ENCODE measurements around the gene PREPL.

Gene PREPL

DNA sequence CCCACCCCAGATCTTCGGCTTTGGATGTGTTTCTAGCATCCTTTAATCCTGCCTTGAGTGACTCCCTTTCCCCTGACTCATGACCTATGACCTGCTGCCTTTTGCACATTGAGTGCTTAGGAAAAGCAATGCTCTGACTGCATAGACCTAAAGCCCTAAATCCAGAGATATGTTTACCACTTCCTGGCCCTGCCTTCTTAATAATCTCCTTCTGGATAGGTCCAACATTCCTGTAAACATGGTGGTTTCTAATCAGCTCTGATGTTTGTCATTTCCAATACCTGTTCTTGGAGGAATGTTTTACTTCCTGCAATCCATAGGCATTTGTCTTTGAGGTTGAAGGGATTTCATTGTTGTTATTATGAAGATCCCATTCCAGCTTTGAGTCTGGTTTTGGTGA is 83.8 kb downstream of the PREPL start:
- H3K36me3 ChIP-seq (ENCODE audit: control insufficient read depth, insufficient read depth, low read length), result no peaks in the 10 kb centered on the region
- no peak overlapping the region for H3K4me3 ChIP-seq (ENCODE audit: extremely low read depth, insufficient read depth, low read length, poor library complexity, severe bottlenecking)
- 79 to 93% methylated on average over 1 of the region's 1 CpG for WGBS, 2 experiments (ENCODE audit: insufficient coverage in 2 of 2)
- peak overlapping the region; percentile 36 for H3K27ac ChIP-seq (ENCODE audit: low read depth, low read length, severe bottlenecking)
- no peaks in the 10 kb centered on the region for H3K9me3 ChIP-seq (ENCODE audit: control insufficient read depth, low read length)
- H3K4me1 ChIP-seq (ENCODE audit: control insufficient read depth, insufficient read depth, low read length, poor library complexity, severe bottlenecking), result peaks cover 10% of the 10 kb centered on the region

DNA sequence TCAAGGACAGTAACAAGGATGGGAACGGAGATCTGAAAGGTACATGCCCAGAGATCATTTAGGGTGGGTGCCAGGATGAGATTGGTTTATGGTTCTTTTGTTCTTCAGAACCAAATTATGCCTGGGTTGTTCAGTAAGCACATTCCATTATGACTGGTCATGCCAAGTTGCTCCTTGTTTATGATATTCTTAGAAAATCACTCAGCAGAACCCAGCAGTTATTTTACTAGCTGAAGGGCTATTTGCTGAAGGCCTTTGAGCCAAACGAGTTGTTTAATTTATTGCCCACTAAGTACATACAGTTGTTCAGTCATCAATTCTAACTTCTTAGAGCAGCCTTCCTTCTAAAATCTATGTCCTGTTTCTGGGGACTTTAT is 85.4 kb downstream of the PREPL start:
- H3K4me1 ChIP-seq (ENCODE audit: control insufficient read depth, insufficient read depth, low read length, poor library complexity, severe bottlenecking), result peaks cover 10% of the 10 kb centered on the region
- H3K9me3 ChIP-seq (ENCODE audit: control insufficient read depth, low read length), result no peaks in the 10 kb centered on the region
- no peak overlapping the region for H3K27ac ChIP-seq (ENCODE audit: low read depth, low read length, severe bottlenecking)
- 80 to 83% methylated on average over 1 of the region's 2 CpGs for WGBS, 2 experiments (ENCODE audit: insufficient coverage in 2 of 2)
- no peak overlapping the region for H3K4me3 ChIP-seq (ENCODE audit: extremely low read depth, insufficient read depth, low read length, poor library complexity, severe bottlenecking)
- H3K36me3 ChIP-seq (ENCODE audit: control insufficient read depth, insufficient read depth, low read length), result no peaks in the 10 kb centered on the region

DNA sequence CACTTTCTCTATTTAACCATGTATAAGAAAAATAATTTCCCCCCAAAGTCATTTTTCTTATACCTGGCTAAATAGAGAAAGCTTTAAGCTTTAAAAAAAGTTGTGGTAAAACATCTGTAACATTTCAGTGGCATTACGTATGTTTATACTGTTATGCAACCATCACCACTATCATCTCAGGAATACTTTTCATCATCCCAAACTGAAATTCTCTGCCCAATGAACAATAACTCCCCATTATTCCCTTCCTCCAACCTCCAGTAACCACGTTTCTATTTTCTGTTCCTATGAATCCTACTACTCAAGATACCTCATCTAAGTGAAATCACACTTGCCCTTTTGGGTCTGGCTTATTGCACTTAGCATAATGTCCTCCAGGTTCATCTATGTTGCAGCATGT is 87.7 kb downstream of the PREPL start:
- Histone ChIP-seq H3K27ac (ENCODE audit: low read depth, low read length, severe bottlenecking) (no peak overlapping the region), H3K4me1 (ENCODE audit: control insufficient read depth, insufficient read depth, low read length, poor library complexity, severe bottlenecking) (peaks cover 10% of the 10 kb centered on the region), H3K36me3 (ENCODE audit: control insufficient read depth, insufficient read depth, low read length) (no peaks in the 10 kb centered on the region), H3K9me3 (ENCODE audit: control insufficient read depth, low read length) (no peaks in the 10 kb centered on the region), H3K4me3 (ENCODE audit: extremely low read depth, insufficient read depth, low read length, poor library complexity, severe bottlenecking) (no peak overlapping the region)
- 88 to 93% methylated on average over 2 of the region's 2 CpGs for WGBS, 2 experiments (ENCODE audit: insufficient coverage in 2 of 2)

DNA sequence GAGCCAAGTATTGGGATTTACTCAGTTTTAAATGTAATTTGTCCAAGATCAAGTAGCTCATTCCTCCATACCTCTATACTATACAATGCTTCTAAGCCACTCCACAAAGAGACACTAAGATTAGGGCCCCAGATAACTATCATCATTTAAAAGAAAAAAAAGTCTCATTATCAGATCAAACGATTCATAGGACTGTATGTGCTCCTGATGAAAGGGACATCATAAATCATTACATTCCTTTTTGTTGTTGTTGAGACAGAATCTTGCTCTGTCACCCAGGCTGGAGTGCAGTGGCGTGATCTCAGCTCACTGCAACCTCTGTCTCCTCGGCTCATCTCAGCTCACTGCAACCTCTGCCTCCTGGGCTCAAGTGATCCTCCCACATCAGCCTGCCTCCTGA is 88.2 kb downstream of the PREPL start:
- H3K4me1 ChIP-seq (ENCODE audit: control insufficient read depth, insufficient read depth, low read length, poor library complexity, severe bottlenecking), result peaks cover 14% of the 10 kb centered on the region
- H3K36me3 ChIP-seq (ENCODE audit: control insufficient read depth, insufficient read depth, low read length), result no peaks in the 10 kb centered on the region
- no peaks in the 10 kb centered on the region for H3K9me3 ChIP-seq (ENCODE audit: control insufficient read depth, low read length)
- H3K4me3 ChIP-seq (ENCODE audit: extremely low read depth, insufficient read depth, low read length, poor library complexity, severe bottlenecking), result no peak overlapping the region
- no peak overlapping the region for H3K27ac ChIP-seq (ENCODE audit: low read depth, low read length, severe bottlenecking)
- WGBS, 2 experiments (ENCODE audit: insufficient coverage in 2 of 2), result 91 to 100% methylated on average over 1 to 3 of the region's 3 CpGs

DNA sequence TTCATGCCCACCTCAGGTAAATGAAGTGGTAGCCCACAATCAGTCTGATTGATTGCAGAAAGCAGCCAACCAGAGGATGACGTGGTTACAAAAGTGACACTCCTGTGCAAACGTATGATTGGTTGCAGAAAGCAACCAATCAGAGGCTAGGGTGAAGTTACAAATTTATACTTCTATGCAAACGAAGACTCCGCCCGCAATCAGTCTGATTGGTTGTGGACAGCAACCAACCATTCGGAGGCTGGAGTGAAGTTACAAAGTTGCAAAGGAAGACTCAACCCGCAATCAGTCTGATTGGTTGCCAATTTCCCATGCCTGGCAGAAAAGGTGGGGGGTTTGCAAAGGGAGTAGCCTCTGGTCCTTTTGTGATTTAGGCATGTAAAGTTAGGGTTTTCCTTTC is 90.0 kb downstream of the PREPL start:
- no peaks in the 10 kb centered on the region for H3K36me3 ChIP-seq (ENCODE audit: control insufficient read depth, insufficient read depth, low read length)
- H3K9me3 ChIP-seq (ENCODE audit: control insufficient read depth, low read length), result no peaks in the 10 kb centered on the region
- H3K4me3 ChIP-seq (ENCODE audit: extremely low read depth, insufficient read depth, low read length, poor library complexity, severe bottlenecking), result no peak overlapping the region
- 89% methylated on average over 7 of the region's 7 CpGs for WGBS, 2 experiments (ENCODE audit: insufficient coverage in 2 of 2)
- peaks cover 14% of the 10 kb centered on the region for H3K4me1 ChIP-seq (ENCODE audit: control insufficient read depth, insufficient read depth, low read length, poor library complexity, severe bottlenecking)
- H3K27ac ChIP-seq (ENCODE audit: low read depth, low read length, severe bottlenecking), result no peak overlapping the region

DNA sequence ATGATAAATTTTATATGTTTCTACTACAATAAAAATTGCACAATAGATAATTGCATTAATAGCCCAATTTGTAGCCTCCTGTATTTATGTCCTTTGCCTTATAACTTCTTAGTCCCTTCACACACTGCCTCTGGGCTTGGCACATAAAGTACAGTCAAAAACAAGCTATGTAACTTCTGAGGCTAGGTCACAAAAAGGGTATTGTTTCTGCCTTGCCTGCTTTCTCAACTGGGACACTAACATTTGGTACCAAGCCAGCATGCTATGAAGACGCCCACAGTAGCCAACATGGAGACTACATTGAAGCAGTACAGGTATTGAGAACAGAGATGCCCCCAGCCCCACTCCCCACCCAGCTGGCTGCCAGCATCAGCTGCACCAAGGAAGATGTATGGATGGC is 91.5 kb downstream of the PREPL start:
- Histone ChIP-seq H3K27ac (ENCODE audit: low read depth, low read length, severe bottlenecking) (no peak overlapping the region), H3K36me3 (ENCODE audit: control insufficient read depth, insufficient read depth, low read length) (no peaks in the 10 kb centered on the region), H3K4me3 (ENCODE audit: extremely low read depth, insufficient read depth, low read length, poor library complexity, severe bottlenecking) (no peak overlapping the region), H3K9me3 (ENCODE audit: control insufficient read depth, low read length) (no peaks in the 10 kb centered on the region), H3K4me1 (ENCODE audit: control insufficient read depth, insufficient read depth, low read length, poor library complexity, severe bottlenecking) (peaks cover 9% of the 10 kb centered on the region)
- 100% methylated on average over 1 of the region's 1 CpG; no CpG with 5 or more reads in 1 of the 2 experiments for whole genome bisulfite sequencing, 2 experiments (ENCODE audit: insufficient coverage in 2 of 2)

DNA sequence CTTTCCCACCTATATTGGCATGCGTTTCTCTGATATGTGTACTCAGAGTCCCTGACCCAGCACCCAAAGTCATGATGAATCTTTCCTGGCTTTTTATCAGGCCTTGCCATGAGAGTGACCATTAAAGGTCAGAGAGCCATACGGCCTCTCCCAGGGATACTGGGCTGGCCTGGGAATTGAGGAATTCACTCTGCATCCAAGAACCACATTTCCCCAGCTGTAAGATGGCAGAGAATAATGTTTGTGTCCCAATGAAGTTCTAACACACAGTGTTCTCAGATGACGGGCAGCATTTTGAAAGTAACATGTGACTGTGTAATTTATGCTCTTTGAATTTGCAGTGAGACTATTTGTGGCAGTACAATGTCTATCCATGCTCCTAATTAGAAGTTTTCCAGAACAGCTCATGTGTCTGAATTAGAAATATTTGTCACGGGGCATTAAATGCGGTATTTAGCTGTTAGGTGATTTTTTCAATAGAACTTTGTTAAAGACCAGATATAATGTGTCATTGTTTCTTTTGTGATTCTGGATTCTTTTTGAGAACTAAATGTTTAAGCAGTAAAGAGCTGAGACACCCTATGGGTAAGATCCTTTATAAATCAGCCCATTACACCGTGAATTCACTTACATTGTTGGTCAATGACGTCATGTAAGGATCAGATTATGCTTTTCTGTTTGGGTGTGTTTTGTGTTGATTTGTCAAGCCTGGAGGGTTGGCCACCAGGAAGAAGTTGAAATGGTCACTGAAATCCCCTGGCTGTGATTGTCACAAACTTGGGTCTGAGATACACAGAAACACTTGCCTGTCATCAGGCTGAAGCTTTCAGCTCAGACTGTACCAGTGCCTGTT is 93.3 kb downstream of the PREPL start:
- WGBS, 2 experiments (ENCODE audit: insufficient coverage in 2 of 2), result 85 to 100% methylated on average over 1 to 4 of the region's 7 CpGs
- Histone ChIP-seq H3K4me3 (ENCODE audit: extremely low read depth, insufficient read depth, low read length, poor library complexity, severe bottlenecking) (no peak overlapping the region), H3K36me3 (ENCODE audit: control insufficient read depth, insufficient read depth, low read length) (no peaks in the 10 kb centered on the region), H3K27ac (ENCODE audit: low read depth, low read length, severe bottlenecking) (peak overlapping the region; percentile 67), H3K9me3 (ENCODE audit: control insufficient read depth, low read length) (no peaks in the 10 kb centered on the region), H3K4me1 (ENCODE audit: control insufficient read depth, insufficient read depth, low read length, poor library complexity, severe bottlenecking) (peaks cover 9% of the 10 kb centered on the region)
